ENCODE results near the gene INHBA.

DNA sequence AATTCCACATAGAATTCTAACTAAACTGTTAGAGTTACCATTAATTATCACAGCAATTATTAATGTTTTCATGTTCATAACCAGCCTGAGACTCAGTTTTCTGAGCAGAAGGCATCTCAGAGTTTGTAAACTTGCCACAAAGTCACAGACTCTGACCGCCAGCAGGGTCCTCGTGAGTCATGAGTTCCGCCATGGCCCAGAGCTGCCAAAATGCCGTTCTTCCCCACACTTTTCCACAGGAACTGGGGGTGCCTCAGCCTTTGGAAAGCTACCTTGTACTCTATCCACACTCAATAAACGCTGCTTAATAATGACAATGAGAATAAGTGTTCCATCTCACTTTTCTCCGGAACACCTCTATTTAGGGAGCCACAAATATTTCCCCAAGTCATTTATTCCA is 22.1 kb upstream of the INHBA start:
- TF ChIP-seq, protein P1, sequence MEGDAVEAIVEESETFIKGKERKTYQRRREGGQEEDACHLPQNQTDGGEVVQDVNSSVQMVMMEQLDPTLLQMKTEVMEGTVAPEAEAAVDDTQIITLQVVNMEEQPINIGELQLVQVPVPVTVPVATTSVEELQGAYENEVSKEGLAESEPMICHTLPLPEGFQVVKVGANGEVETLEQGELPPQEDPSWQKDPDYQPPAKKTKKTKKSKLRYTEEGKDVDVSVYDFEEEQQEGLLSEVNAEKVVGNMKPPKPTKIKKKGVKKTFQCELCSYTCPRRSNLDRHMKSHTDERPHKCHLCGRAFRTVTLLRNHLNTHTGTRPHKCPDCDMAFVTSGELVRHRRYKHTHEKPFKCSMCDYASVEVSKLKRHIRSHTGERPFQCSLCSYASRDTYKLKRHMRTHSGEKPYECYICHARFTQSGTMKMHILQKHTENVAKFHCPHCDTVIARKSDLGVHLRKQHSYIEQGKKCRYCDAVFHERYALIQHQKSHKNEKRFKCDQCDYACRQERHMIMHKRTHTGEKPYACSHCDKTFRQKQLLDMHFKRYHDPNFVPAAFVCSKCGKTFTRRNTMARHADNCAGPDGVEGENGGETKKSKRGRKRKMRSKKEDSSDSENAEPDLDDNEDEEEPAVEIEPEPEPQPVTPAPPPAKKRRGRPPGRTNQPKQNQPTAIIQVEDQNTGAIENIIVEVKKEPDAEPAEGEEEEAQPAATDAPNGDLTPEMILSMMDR (IDR thresholded peaks at IDR 0.05) = no peak
- TF ChIP-seq POLR2A (IDR thresholded peaks at IDR 0.05) (no peak), EP300 (IDR thresholded peaks at IDR 0.05) (no peak), POLR2AphosphoS5 (IDR thresholded peaks at IDR 0.05) (no peak)
